Measurements from ENCODE around the gene GALNTL6.
A peak's percentile ranks its signal among the peaks of the same experiment; 100 is the strongest.
"Not testable (repeated sequence)": the region's sequence is repeated elsewhere in the genome, so short reads cannot be mapped to it uniquely, and the experiment has no call there.

Gene GALNTL6

GRCh38 chr4:172734555-172734954 is 921.4 kb downstream of the GALNTL6 start:
- DNase-seq (ENCODE audit: low read depth in 2 of 2): no peak

- no peak for DNase-seq (ENCODE audit: low read depth in 2 of 2)
These were observed 922.8 kb downstream of the GALNTL6 start for GRCh38 chr4:172736046-172736445.

- DNase-seq (ENCODE audit: low read depth in 2 of 2): no peak
These were observed 927.2 kb downstream of the GALNTL6 start for GRCh38 chr4:172740434-172740833.

GRCh38 chr4:172750910-172751309 is 937.7 kb downstream of the GALNTL6 start:
- DNase-seq (ENCODE audit: low read depth in 2 of 2): no peak

GRCh38 chr4:172751550-172751949 is 938.3 kb downstream of the GALNTL6 start:
- no peak for DNase-seq (ENCODE audit: low read depth in 2 of 2)

- peak; percentile 34 to 48 for DNase-seq (ENCODE audit: low read depth in 2 of 2)
These were observed 945.6 kb downstream of the GALNTL6 start for GRCh38 chr4:172758586-172759340.

GRCh38 chr4:172760512-172760911 is 947.3 kb downstream of the GALNTL6 start:
- no peak for DNase-seq (ENCODE audit: low read depth in 2 of 2)

- no peak for DNase-seq (ENCODE audit: low read depth in 2 of 2)
These were observed 949.7 kb downstream of the GALNTL6 start for GRCh38 chr4:172762895-172763294.

GRCh38 chr4:172770787-172771186 is 957.6 kb downstream of the GALNTL6 start:
- DNase-seq (ENCODE audit: low read depth in 2 of 2): no peak

- no peak for DNase-seq (ENCODE audit: low read depth in 2 of 2)
These were observed 959.6 kb downstream of the GALNTL6 start for GRCh38 chr4:172772781-172773180.

- DNase-seq (ENCODE audit: low read depth in 2 of 2): no peak
These were observed 963.1 kb downstream of the GALNTL6 start for GRCh38 chr4:172776203-172776861.

- DNase-seq (ENCODE audit: low read depth in 2 of 2): no peak
These were observed 964.7 kb downstream of the GALNTL6 start for GRCh38 chr4:172777729-172778431.

GRCh38 chr4:172778583-172778982 is 965.4 kb downstream of the GALNTL6 start:
- no peak for DNase-seq (ENCODE audit: low read depth in 2 of 2)

- DNase-seq (ENCODE audit: low read depth in 2 of 2): no peak
These were observed 967.4 kb downstream of the GALNTL6 start for GRCh38 chr4:172780566-172781081.

GRCh38 chr4:172785613-172786012 is 972.4 kb downstream of the GALNTL6 start:
- no peak for DNase-seq (ENCODE audit: low read depth in 2 of 2)

GRCh38 chr4:172786039-172786792 is 973.0 kb downstream of the GALNTL6 start:
- peak; percentile 38 to 44 for DNase-seq (ENCODE audit: low read depth in 2 of 2)

GRCh38 chr4:172787111-172787510 is 973.9 kb downstream of the GALNTL6 start:
- DNase-seq (ENCODE audit: low read depth in 2 of 2): no peak

GRCh38 chr4:172791841-172792240 is 978.6 kb downstream of the GALNTL6 start:
- no peak for DNase-seq (ENCODE audit: low read depth in 2 of 2)

- DNase-seq (ENCODE audit: low read depth in 2 of 2): no peak
These were observed 980.5 kb downstream of the GALNTL6 start for GRCh38 chr4:172793565-172794306.

GRCh38 chr4:172794307-172794703 is 981.1 kb downstream of the GALNTL6 start:
- no peak for DNase-seq (ENCODE audit: low read depth in 2 of 2)

GRCh38 chr4:172797281-172797680 is 984.1 kb downstream of the GALNTL6 start:
- not testable (repeated sequence) for DNase-seq (ENCODE audit: low read depth in 2 of 2)

Data from fibroblast of skin of left quadriceps (primary cell).